GM12878 (cell line): ENCODE data around the gene MED22. TPM values are rescaled to one million over a fixed set of nuclear protein-coding genes. Genes with fewer than 3 reads are reported as not detected.

Source experiments
- ATAC-seq: fragments of 200-7000 bp; cut with Tn5 transposase; 3 replicates; pipeline ENCODE4 v1.9.1; 2020; ENCODE audit warnings: mild to moderate bottlenecking, moderate library complexity
- BruUV-seq: library from RNA; stranded (reverse); fragments of 400-500 nt; replicated peaks from 2 replicates; lab custom pipeline; 2021; lab: Mats Ljungman, UMichigan
- CTCF ChIA-PET: fragments of 300-600 bp; sonication (Branson Sonifier 250); formaldehyde crosslinking; extraction: SDS; loops from one replicate; lab custom pipeline; 2021; ENCODE audit warnings: inconsistent platforms; lab: Yijun Ruan, JAX
- POLR2A ChIA-PET: fragments of 350-600 bp; formaldehyde crosslinking; extraction: SDS; loops from one replicate; lab custom pipeline; 2021; ENCODE audit warnings: inconsistent platforms; lab: Charles Lee
- RAD21 ChIA-PET: fragments of 300-600 bp; sonication (Branson Sonifier 250); formaldehyde crosslinking; loops from one replicate; lab custom pipeline; 2023; ENCODE audit warnings: antibody characterized with exemption; ENCODE audit not compliant: unreplicated experiment; lab: Charles Lee
- SMC1A ChIA-PET: fragments of 300-600 bp; sonication (Branson Sonifier 250); formaldehyde crosslinking; loops from one replicate; lab custom pipeline; 2023; ENCODE audit not compliant: unreplicated experiment, uncharacterized antibody; lab: Charles Lee
- DNase-seq: peaks from one replicate; pipeline ENCODE4 v3.0.0-alpha.2; 2011; ENCODE audit warnings: low read depth, low spot score
- FAIRE-seq: peaks from 3 replicates; lab custom pipeline; 2011; peaks lifted over from hg19 to GRCh38; lab: Jason Lieb, UNC
- H2AFZ ChIP-seq: 2 replicates; pipeline ENCODE4 v1.6.0; 2011; ENCODE audit warnings: low read depth, low read length, control low read depth; ENCODE audit not compliant: control insufficient read depth
- H3K27ac ChIP-seq: 2 replicates; pipeline ENCODE4 v1.5.1; 2011; ENCODE audit warnings: control low read depth; ENCODE audit not compliant: control insufficient read depth, insufficient read depth
- H3K27me3 ChIP-seq, 2 experiments: replicated peaks in 1 of 2; 2 replicates each; pipeline versions ENCODE4 v1.6.0 to v1.6.1; 2011; ENCODE audit warnings: low read length in 1 of 2; ENCODE audit not compliant: control insufficient read depth in 2 of 2, insufficient read depth in 2 of 2
- H3K36me3 ChIP-seq, 2 experiments: 2 replicates each; pipeline ENCODE4 v1.5.1; 2011; ENCODE audit warnings: low read length in 1 of 2; ENCODE audit not compliant: control insufficient read depth in 2 of 2, insufficient read depth in 2 of 2
- H3K4me1 ChIP-seq: 2 replicates; pipeline ENCODE4 v1.6.1; 2011; ENCODE audit warnings: mild to moderate bottlenecking, low read length, moderate library complexity, mixed read lengths; ENCODE audit not compliant: control insufficient read depth, insufficient read depth
- H3K4me2 ChIP-seq: 2 replicates; pipeline ENCODE4 v1.6.0; 2011; ENCODE audit warnings: control low read depth; ENCODE audit not compliant: control insufficient read depth, insufficient read depth
- H3K4me3 ChIP-seq: fragments of 200-600 bp; sonication (generic); 2 replicates; pipeline ENCODE4 v1.5.1; 2016
- H3K79me2 ChIP-seq: 2 replicates; pipeline ENCODE4 v1.6.0; 2011; ENCODE audit warnings: low read length; ENCODE audit not compliant: control insufficient read depth, insufficient read depth
- H3K9ac ChIP-seq: 2 replicates; pipeline ENCODE4 v1.8.0; 2011; ENCODE audit warnings: low read length, control low read depth, mixed read lengths; ENCODE audit not compliant: control insufficient read depth, insufficient read depth
- H3K9me3 ChIP-seq: replicated peaks from 3 replicates; pipeline ENCODE4 v1.5.1; 2011; ENCODE audit warnings: mild to moderate bottlenecking, low read length; ENCODE audit not compliant: control insufficient read depth, insufficient read depth
- H4K20me1 ChIP-seq: 2 replicates; pipeline ENCODE4 v1.6.0; 2011; ENCODE audit not compliant: control insufficient read depth, insufficient read depth
- CBX5 ChIP-seq: sonication (generic); IDR thresholded peaks from 2 replicates; pipeline ENCODE4 v1.6.1; 2016; ENCODE audit warnings: low read depth, moderate library complexity, mild to moderate bottlenecking, inconsistent platforms
- KLF5 ChIP-seq: fragments of 450-650 bp; IDR thresholded peaks from 2 replicates; pipeline ENCODE4 v1.6.1; 2014; ENCODE audit warnings: mild to moderate bottlenecking; ENCODE audit not compliant: partially characterized antibody
- NFIC ChIP-seq: IDR thresholded peaks from 2 replicates; pipeline ENCODE4 v1.6.1; 2012; ENCODE audit warnings: low read depth, mild to moderate bottlenecking, inconsistent platforms, low read length, moderate library complexity
- PAX8 ChIP-seq: fragments of 450-650 bp; IDR thresholded peaks from 2 replicates; pipeline ENCODE4 v1.6.1; 2017; ENCODE audit warnings: mild to moderate bottlenecking, moderate library complexity
- RCOR1 ChIP-seq: conservative IDR thresholded peaks from 2 replicates; pipeline ENCODE4 v1.6.1; 2012; ENCODE audit warnings: low read depth, low read length, improper control_type of control experiment
- SRF ChIP-seq, 2 experiments: IDR thresholded peaks; 2 replicates each; pipeline ENCODE4 v1.6.1; 2011; ENCODE audit warnings: low read depth in 2 of 2, low read length in 2 of 2, mild to moderate bottlenecking in 1 of 2, moderate library complexity in 1 of 2
- TCF7 ChIP-seq: IDR thresholded peaks from 2 replicates; pipeline ENCODE4 v1.6.1; 2014; ENCODE audit warnings: antibody characterized with exemption, borderline replicate concordance
- WGBS: methylation state at CpG from one replicate; pipeline ENCODE4 v1.1.6; 2016; ENCODE audit warnings: low lambda C conversion rate; ENCODE audit not compliant: insufficient replicate concordance, insufficient coverage; ENCODE audit errors: missing lambda C conversion rate; 5-methylcytosine and 5-hydroxymethylcytosine counted together
- in situ Hi-C: fragments of 300-500 bp; cut with MboI; formaldehyde crosslinking; loops from 9 replicates; pipeline ENCODE4 v1.14.3; 2018; ENCODE audit warnings: mixed read lengths
- intact Hi-C: fragments of 100-400 bp; cut with micrococcal nuclease; formaldehyde crosslinking; loops from one replicate; pipeline ENCODE4 v1.14.2; 2022; ENCODE audit not compliant: unreplicated experiment
- polyA plus RNA-seq, 11 experiments: library from polyadenylated mRNA; depleted of rRNA in 4 of 11; unstranded in 6 of 11; stranded (reverse) in 5 of 11; fragments of >200 nt; fragmentation: Nextera tagmentation in 4 of 11; fragmentation: Illumina TruSeq in 1 of 11; extraction: Ambion mirVana in 4 of 11; extraction: Trizol in 1 of 11; gene quantifications; 1 replicate in 1 of 11; 2 replicates in 10 of 11; pipeline versions ENCODE4 v1.2.1 to v1.2.3, GENCODE V29; 2011 to 2016; ENCODE audit warnings: inconsistent platforms in 2 of 11, missing spikeins in 2 of 11, low read depth in 1 of 11
- total RNA-seq, 4 experiments: library from RNA; depleted of rRNA in 3 of 4; stranded (reverse); fragments of >200 nt in 3 of 4; fragmentation: Illumina TruSeq in 1 of 4; extraction: Trizol in 1 of 4; gene quantifications; 2 replicates each; pipeline versions ENCODE4 v1.2.1 to v1.2.3, GENCODE V29; 2013 to 2021
- TF ChIP-seq, protein P1 (sequence below): fragments of 450-650 bp; IDR thresholded peaks from 2 replicates; pipeline ENCODE4 v1.6.1; 2017; ENCODE audit warnings: mild to moderate bottlenecking
- TF ChIP-seq, protein P2 (sequence below): fragments of 450-650 bp; IDR thresholded peaks from 2 replicates; pipeline ENCODE4 v1.6.1; 2017; ENCODE audit warnings: mild to moderate bottlenecking, moderate library complexity
- TF ChIP-seq, protein P3 (sequence below): fragments of 450-650 bp; formaldehyde crosslinking; IDR thresholded peaks from 2 replicates; pipeline ENCODE4 v1.4.0; 2020; ENCODE audit warnings: mild to moderate bottlenecking, moderate library complexity
- TF ChIP-seq, protein P4 (sequence below): IDR thresholded peaks from 2 replicates; pipeline ENCODE4 v1.6.1; 2011; ENCODE audit warnings: low read depth, low read length, improper control_type of control experiment, borderline replicate concordance

Gene MED22
- total and polyA plus RNA-seq, 10 of the 15 experiments (the other 5 are each of a cell fraction or from before 2014, with no cell fraction given), result 1.4 to 42.1 (median 24.6) TPM

DNA sequence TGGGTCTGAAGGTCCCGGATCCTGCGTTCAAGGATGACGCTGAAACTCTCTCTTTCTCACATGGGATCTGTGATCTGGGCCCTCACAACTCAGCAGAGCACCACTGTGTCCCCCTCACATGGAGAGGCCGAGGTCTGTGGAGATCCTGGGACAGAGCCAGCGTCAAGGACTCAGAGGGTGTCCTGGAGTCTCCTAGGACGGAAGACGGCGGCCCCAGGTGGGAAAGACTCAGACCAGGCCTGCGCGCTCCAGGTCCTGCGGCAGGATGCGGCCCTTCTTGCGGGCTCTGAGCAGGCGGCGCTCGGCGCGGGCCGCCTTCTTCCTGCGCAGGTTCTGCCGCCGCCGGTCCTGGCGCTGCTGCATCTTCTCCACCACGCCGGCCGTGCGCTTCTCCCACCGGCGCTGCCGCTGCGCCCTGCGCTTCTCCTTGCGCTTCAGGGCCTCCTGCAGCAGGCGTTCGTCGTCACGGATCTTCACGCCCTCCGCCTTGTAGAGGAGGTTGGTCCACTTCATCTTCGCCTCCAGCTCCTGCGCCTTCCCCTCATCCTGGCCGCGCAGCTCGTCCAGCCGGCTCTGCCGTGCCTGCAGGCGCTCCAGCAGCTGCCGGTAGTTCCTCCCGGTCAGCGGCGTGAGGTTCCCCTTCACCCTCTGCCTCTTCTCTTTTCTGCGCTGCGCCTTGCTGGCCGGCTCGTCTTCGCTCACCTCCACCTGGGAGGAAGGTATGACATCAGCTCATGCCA is 16.1 kb downstream of the MED22 start:
- CTCF ChIA-PET, result interaction anchor here (1.7 to 2.5 kb wide), 3 partner anchors 144 to 310 kb away, joined by 4 to 29 read pairs (median 11); no protein-coding TSS in a partner anchor
- WGBS, result 98% methylated on average over 46 of the region's 57 CpGs
- SMC1A ChIA-PET, result interaction anchor here (0.5 kb wide), 1 partner anchor 1601 kb away, joined by 3 read pairs; no protein-coding TSS in a partner anchor
- ATAC-seq (no peak), DNase-seq (no peak), FAIRE-seq (no peak)
- POLR2A ChIA-PET, result interaction anchor here (0.7 kb wide), 1 partner anchor 20 kb away, joined by 3 read pairs; no protein-coding TSS in a partner anchor
- RAD21 ChIA-PET, result no interaction called here
- Histone ChIP-seq H3K4me3 (no peak overlapping the region), H3K27me3 (no peaks in the 10 kb centered on the region), H3K4me2 (no peak overlapping the region), H4K20me1 (no peaks in the 10 kb centered on the region), H3K79me2 (peaks cover 30% of the 10 kb centered on the region), H2AFZ (no peak overlapping the region), H3K36me3 (peaks cover 14 to 24% of the 10 kb centered on the region in 2 experiments; a peak in 3 of 4 replicates), H3K4me1 (no peaks in the 10 kb centered on the region; the same call in 1 of the 2 replicates), H3K9me3 (no peaks in the 10 kb centered on the region), H3K27ac (no peak overlapping the region), H3K9ac (no peak overlapping the region)
- in situ Hi-C loops (no loop called here), intact Hi-C loops (no loop called here)
- BruUV-seq, result no TSS peak
- TF ChIP-seq, protein P1, sequence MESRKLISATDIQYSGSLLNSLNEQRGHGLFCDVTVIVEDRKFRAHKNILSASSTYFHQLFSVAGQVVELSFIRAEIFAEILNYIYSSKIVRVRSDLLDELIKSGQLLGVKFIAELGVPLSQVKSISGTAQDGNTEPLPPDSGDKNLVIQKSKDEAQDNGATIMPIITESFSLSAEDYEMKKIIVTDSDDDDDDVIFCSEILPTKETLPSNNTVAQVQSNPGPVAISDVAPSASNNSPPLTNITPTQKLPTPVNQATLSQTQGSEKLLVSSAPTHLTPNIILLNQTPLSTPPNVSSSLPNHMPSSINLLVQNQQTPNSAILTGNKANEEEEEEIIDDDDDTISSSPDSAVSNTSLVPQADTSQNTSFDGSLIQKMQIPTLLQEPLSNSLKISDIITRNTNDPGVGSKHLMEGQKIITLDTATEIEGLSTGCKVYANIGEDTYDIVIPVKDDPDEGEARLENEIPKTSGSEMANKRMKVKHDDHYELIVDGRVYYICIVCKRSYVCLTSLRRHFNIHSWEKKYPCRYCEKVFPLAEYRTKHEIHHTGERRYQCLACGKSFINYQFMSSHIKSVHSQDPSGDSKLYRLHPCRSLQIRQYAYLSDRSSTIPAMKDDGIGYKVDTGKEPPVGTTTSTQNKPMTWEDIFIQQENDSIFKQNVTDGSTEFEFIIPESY, result no peak
- TF ChIP-seq TCF7 (no peak), PAX8 (no peak), KLF5 (no peak), NFIC (no peak), CBX5 (no peak), SRF (IDR thresholded peaks at IDR 0.05; ENCODE audit: low read depth in 2 of 2, low read length in 2 of 2) (no peak), RCOR1 (no peak)
- TF ChIP-seq, protein P2, sequence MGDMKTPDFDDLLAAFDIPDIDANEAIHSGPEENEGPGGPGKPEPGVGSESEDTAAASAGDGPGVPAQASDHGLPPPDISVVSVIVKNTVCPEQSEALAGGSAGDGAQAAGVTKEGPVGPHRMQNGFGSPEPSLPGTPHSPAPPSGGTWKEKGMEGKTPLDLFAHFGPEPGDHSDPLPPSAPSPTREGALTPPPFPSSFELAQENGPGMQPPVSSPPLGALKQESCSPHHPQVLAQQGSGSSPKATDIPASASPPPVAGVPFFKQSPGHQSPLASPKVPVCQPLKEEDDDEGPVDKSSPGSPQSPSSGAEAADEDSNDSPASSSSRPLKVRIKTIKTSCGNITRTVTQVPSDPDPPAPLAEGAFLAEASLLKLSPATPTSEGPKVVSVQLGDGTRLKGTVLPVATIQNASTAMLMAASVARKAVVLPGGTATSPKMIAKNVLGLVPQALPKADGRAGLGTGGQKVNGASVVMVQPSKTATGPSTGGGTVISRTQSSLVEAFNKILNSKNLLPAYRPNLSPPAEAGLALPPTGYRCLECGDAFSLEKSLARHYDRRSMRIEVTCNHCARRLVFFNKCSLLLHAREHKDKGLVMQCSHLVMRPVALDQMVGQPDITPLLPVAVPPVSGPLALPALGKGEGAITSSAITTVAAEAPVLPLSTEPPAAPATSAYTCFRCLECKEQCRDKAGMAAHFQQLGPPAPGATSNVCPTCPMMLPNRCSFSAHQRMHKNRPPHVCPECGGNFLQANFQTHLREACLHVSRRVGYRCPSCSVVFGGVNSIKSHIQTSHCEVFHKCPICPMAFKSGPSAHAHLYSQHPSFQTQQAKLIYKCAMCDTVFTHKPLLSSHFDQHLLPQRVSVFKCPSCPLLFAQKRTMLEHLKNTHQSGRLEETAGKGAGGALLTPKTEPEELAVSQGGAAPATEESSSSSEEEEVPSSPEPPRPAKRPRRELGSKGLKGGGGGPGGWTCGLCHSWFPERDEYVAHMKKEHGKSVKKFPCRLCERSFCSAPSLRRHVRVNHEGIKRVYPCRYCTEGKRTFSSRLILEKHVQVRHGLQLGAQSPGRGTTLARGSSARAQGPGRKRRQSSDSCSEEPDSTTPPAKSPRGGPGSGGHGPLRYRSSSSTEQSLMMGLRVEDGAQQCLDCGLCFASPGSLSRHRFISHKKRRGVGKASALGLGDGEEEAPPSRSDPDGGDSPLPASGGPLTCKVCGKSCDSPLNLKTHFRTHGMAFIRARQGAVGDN, result no peak
- TF ChIP-seq, protein P3, sequence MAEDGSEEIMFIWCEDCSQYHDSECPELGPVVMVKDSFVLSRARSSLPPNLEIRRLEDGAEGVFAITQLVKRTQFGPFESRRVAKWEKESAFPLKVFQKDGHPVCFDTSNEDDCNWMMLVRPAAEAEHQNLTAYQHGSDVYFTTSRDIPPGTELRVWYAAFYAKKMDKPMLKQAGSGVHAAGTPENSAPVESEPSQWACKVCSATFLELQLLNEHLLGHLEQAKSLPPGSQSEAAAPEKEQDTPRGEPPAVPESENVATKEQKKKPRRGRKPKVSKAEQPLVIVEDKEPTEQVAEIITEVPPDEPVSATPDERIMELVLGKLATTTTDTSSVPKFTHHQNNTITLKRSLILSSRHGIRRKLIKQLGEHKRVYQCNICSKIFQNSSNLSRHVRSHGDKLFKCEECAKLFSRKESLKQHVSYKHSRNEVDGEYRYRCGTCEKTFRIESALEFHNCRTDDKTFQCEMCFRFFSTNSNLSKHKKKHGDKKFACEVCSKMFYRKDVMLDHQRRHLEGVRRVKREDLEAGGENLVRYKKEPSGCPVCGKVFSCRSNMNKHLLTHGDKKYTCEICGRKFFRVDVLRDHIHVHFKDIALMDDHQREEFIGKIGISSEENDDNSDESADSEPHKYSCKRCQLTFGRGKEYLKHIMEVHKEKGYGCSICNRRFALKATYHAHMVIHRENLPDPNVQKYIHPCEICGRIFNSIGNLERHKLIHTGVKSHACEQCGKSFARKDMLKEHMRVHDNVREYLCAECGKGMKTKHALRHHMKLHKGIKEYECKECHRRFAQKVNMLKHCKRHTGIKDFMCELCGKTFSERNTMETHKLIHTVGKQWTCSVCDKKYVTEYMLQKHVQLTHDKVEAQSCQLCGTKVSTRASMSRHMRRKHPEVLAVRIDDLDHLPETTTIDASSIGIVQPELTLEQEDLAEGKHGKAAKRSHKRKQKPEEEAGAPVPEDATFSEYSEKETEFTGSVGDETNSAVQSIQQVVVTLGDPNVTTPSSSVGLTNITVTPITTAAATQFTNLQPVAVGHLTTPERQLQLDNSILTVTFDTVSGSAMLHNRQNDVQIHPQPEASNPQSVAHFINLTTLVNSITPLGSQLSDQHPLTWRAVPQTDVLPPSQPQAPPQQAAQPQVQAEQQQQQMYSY (CRISPR knock-in tag), result no peak
- TF ChIP-seq, protein P4, sequence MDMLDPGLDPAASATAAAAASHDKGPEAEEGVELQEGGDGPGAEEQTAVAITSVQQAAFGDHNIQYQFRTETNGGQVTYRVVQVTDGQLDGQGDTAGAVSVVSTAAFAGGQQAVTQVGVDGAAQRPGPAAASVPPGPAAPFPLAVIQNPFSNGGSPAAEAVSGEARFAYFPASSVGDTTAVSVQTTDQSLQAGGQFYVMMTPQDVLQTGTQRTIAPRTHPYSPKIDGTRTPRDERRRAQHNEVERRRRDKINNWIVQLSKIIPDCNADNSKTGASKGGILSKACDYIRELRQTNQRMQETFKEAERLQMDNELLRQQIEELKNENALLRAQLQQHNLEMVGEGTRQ, result no peak
